Osteoblast (primary cell): Measurements from ENCODE around the gene RUNX2. TPM values are rescaled to one million over a fixed set of nuclear protein-coding genes. Genes with fewer than 3 reads are reported as not detected.

ENCODE experiments used
- DNase-seq: peaks from one replicate; pipeline ENCODE4 v3.0.0; 2011; ENCODE audit warnings: low spot score, mixed read lengths; ENCODE audit not compliant: insufficient read length; ENCODE audit errors: missing footprints
- H2AFZ ChIP-seq: 2 replicates; pipeline ENCODE4 v1.6.0; 2011; ENCODE audit warnings: mild to moderate bottlenecking, low read length
- H3K27ac ChIP-seq: 2 replicates; pipeline ENCODE4 v1.5.1; 2011; ENCODE audit warnings: mild to moderate bottlenecking, low read depth, low read length, moderate library complexity
- H3K27me3 ChIP-seq: 2 replicates; pipeline ENCODE4 v1.6.0; 2012; ENCODE audit warnings: mild to moderate bottlenecking, control low read depth, inconsistent platforms, low read length, moderate library complexity; ENCODE audit not compliant: insufficient read depth
- H3K36me3 ChIP-seq: 2 replicates; pipeline ENCODE4 v1.5.1; 2011; ENCODE audit warnings: mild to moderate bottlenecking, low read length, control low read depth, moderate library complexity; ENCODE audit not compliant: insufficient read depth
- H3K4me1 ChIP-seq: 2 replicates; pipeline ENCODE4 v1.5.1; 2011; ENCODE audit warnings: mild to moderate bottlenecking, low read length, control low read depth, moderate library complexity; ENCODE audit not compliant: insufficient read depth
- H3K4me2 ChIP-seq: 2 replicates; pipeline ENCODE4 v1.6.0; 2011; ENCODE audit warnings: mild to moderate bottlenecking, low read length; ENCODE audit not compliant: insufficient read depth
- H3K4me3 ChIP-seq: fragments of 200-600 bp; sonication (generic); 3 replicates; pipeline ENCODE4 v1.5.1; 2012; ENCODE audit warnings: mild to moderate bottlenecking, low read length, inconsistent platforms; ENCODE audit not compliant: insufficient read depth
- H3K79me2 ChIP-seq: 2 replicates; pipeline ENCODE4 v1.6.0; 2012; ENCODE audit warnings: mild to moderate bottlenecking, low read length, control low read depth, inconsistent platforms; ENCODE audit not compliant: insufficient read depth
- H3K9me3 ChIP-seq: 2 replicates; pipeline ENCODE4 v1.5.1; 2011; ENCODE audit warnings: low read depth, low read length, control low read depth
- H4K20me1 ChIP-seq: 2 replicates; pipeline ENCODE4 v1.6.0; 2012; ENCODE audit warnings: mild to moderate bottlenecking, low read length, control low read depth; ENCODE audit not compliant: insufficient read depth
- CTCF ChIP-seq: IDR thresholded peaks from 2 replicates; pipeline ENCODE4 v1.5.1; 2011; ENCODE audit warnings: mild to moderate bottlenecking, low read depth, low read length, moderate library complexity; ENCODE audit errors: extremely low read depth
- total RNA-seq: library from RNA; depleted of rRNA; stranded (reverse); fragments of >200 nt; gene quantifications from 2 replicates; pipeline ENCODE4 v1.2.3, GENCODE V29; 2012

RUNX2 gene
- total RNA-seq, 1 donor: 30.0 TPM

- Histone ChIP-seq H3K9me3 (no peaks in the 10 kb centered on the region), H3K4me2 (no peak overlapping the region), H3K4me1 (peaks cover 12% of the 10 kb centered on the region), H3K27me3 (no peaks in the 10 kb centered on the region), H3K4me3 (no peak overlapping the region), H3K36me3 (no peaks in the 10 kb centered on the region), H2AFZ (no peak overlapping the region), H3K27ac (no peak overlapping the region), H3K79me2 (peaks cover 12% of the 10 kb centered on the region), H4K20me1 (no peaks in the 10 kb centered on the region)
- DNase-seq: peak; percentile 35
- no peak for TF ChIP-seq CTCF
Observed at GRCh38 chr6:45371924-45372573, 43.9 kb downstream of the RUNX2 start.

- no peaks in the 10 kb centered on the region for H3K36me3 ChIP-seq
- no peak overlapping the region for H3K27ac ChIP-seq
- no peak overlapping the region for H3K4me2 ChIP-seq
Observed at GRCh38 chr6:45375449-45375848, 47.3 kb downstream of the RUNX2 start.

GRCh38 chr6:45376310-45377042 is 48.3 kb downstream of the RUNX2 start:
- Histone ChIP-seq H3K4me1 (peaks cover 17% of the 10 kb centered on the region), H3K4me2 (peak overlapping the region; percentile 99), H3K79me2 (peaks cover 14% of the 10 kb centered on the region), H4K20me1 (no peaks in the 10 kb centered on the region), H2AFZ (peak overlapping the region; percentile 92), H3K36me3 (no peaks in the 10 kb centered on the region), H3K27ac (peak overlapping the region; percentile 91), H3K9me3 (no peaks in the 10 kb centered on the region), H3K27me3 (no peaks in the 10 kb centered on the region), H3K4me3 (peak overlapping the region; percentile 87)
- no peak for TF ChIP-seq CTCF
- DNase-seq: no peak

More at GRCh38 chr6:45375449-45375848, 47.3 kb downstream of the RUNX2 start:
- no peaks in the 10 kb centered on the region for H3K27me3 ChIP-seq
- H4K20me1 ChIP-seq: no peaks in the 10 kb centered on the region
- no peaks in the 10 kb centered on the region for H3K9me3 ChIP-seq
- H2AFZ ChIP-seq: no peak overlapping the region
- no peak for TF ChIP-seq CTCF
- peaks cover 17% of the 10 kb centered on the region for H3K4me1 ChIP-seq
- no peak overlapping the region for H3K4me3 ChIP-seq
- H3K79me2 ChIP-seq: peaks cover 14% of the 10 kb centered on the region
- DNase-seq: peak; percentile 39

GRCh38 chr6:45377043-45377553 is 49.0 kb downstream of the RUNX2 start:
- peak overlapping the region; percentile 87 for H3K4me3 ChIP-seq
- H3K79me2 ChIP-seq: peaks cover 13% of the 10 kb centered on the region
- no peaks in the 10 kb centered on the region for H3K9me3 ChIP-seq
- peak overlapping the region; percentile 99 for H3K4me2 ChIP-seq
- no peaks in the 10 kb centered on the region for H3K36me3 ChIP-seq
- DNase-seq: peak; percentile 50
- H2AFZ ChIP-seq: peak overlapping the region; percentile 92
- H3K27ac ChIP-seq: peak overlapping the region; percentile 91
- H3K4me1 ChIP-seq: peaks cover 17% of the 10 kb centered on the region
- no peaks in the 10 kb centered on the region for H4K20me1 ChIP-seq
- no peaks in the 10 kb centered on the region for H3K27me3 ChIP-seq
- no peak for TF ChIP-seq CTCF
